CD4-positive, alpha-beta T cell treated with Interleukin-1 beta for 1 hour (primary cell): ENCODE data around the gene CNDP2.
A peak's percentile ranks its signal among the peaks of the same experiment; 100 is the strongest.
"Not testable (repeated sequence)": the region's sequence is repeated elsewhere in the genome, so short reads cannot be mapped to it uniquely, and the experiment has no call there.

Experiments used
- DNase-seq, 2 donors: peaks; one replicate each; pipeline ENCODE4 v3.0.0-alpha.2; 2020 to 2022

The CNDP2 gene

GRCh38 chr18:74473976-74474640 lies 22.1 kb upstream of the CNDP2 start:
- no peak for DNase-seq

- DNase-seq: no peak
Observed at GRCh38 chr18:74476140-74476539, 20.0 kb upstream of the CNDP2 start.

- DNase-seq: no peak
Observed at GRCh38 chr18:74477771-74478170, 18.4 kb upstream of the CNDP2 start.

GRCh38 chr18:74478316-74478715 lies 17.8 kb upstream of the CNDP2 start:
- DNase-seq: no peak

GRCh38 chr18:74478880-74479279 lies 17.3 kb upstream of the CNDP2 start:
- DNase-seq: no peak

- DNase-seq: no peak
Observed at GRCh38 chr18:74479486-74480148, 16.5 kb upstream of the CNDP2 start.

GRCh38 chr18:74480149-74480651 lies 16.0 kb upstream of the CNDP2 start:
- no peak for DNase-seq

GRCh38 chr18:74482697-74483096 lies 13.5 kb upstream of the CNDP2 start:
- DNase-seq: no peak

- no peak for DNase-seq
Observed at GRCh38 chr18:74486119-74486849, 9.9 kb upstream of the CNDP2 start.

GRCh38 chr18:74488354-74488753 lies 7.8 kb upstream of the CNDP2 start:
- no peak for DNase-seq

- DNase-seq: no peak
Observed at GRCh38 chr18:74488864-74489263, 7.3 kb upstream of the CNDP2 start.

- no peak for DNase-seq
Observed at GRCh38 chr18:74489676-74490075, 6.5 kb upstream of the CNDP2 start.

GRCh38 chr18:74492259-74492658 lies 3.9 kb upstream of the CNDP2 start:
- DNase-seq: no peak

- DNase-seq: peak; percentile 80 to 81
Observed at GRCh38 chr18:74493689-74494088, 2.5 kb upstream of the CNDP2 start.

- DNase-seq: no peak
Observed at GRCh38 chr18:74494514-74494913, 1.6 kb upstream of the CNDP2 start.

GRCh38 chr18:74496508-74497323 lies 553 bp downstream of the CNDP2 start:
- peak; percentile 42 to 51 for DNase-seq

GRCh38 chr18:74497324-74497676 lies 1.1 kb downstream of the CNDP2 start:
- no peak for DNase-seq

GRCh38 chr18:74497778-74498177 lies 1.6 kb downstream of the CNDP2 start:
- DNase-seq: no peak

- peak; percentile 78 to 79 for DNase-seq
Observed at GRCh38 chr18:74498712-74499627, 2.8 kb downstream of the CNDP2 start.

GRCh38 chr18:74499633-74500032 lies 3.5 kb downstream of the CNDP2 start:
- DNase-seq: peak; percentile 53 to 61

- DNase-seq: no peak
Observed at GRCh38 chr18:74500372-74500771, 4.2 kb downstream of the CNDP2 start.

- not testable (repeated sequence) for DNase-seq
Observed at GRCh38 chr18:74500774-74501173, 4.6 kb downstream of the CNDP2 start.
